Hematopoietic multipotent progenitor cell treated with erythropoietin and hydrocortisone succinate and interleukin-3 and kit ligand, for 6 days (in vitro differentiated cells): ENCODE data around the gene MAP3K7.

Experiments
- DNase-seq: peaks from one replicate; pipeline ENCODE4 v3.0.0-alpha.2; 2015

Gene MAP3K7

DNA sequence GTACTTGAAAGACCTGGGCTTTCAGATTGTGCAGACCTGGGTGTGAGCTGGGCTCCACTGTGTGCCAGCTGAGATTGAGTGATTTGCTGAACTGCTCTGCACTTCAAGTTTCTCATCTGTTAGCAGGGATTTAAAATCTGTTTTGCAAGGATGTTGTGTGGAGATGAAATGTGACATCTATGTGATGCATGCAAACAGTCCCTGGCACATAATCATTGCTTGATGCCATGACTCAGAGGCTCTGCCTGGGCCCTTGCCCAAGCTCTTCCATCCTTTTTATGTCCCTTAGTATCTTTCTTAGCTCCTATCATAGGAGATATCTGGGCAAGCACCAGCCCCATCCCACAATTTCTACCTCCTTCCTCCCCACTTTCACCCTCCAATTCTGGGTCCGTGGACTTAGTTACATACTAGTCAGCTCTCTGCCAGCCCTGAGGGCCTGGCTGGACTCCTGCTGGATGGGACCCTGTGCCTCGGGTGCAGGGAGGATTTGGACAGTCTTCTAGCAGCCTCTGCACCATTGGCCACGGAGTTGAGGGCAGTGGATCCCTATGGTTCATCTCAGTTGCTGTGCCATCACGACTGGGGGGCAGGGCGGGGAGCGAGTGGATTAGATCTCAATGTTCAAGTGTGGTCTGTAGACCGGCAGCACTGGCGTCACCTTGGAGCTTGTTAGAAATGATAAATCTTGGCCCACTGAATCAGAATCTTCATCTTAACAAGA, 103.6 kb downstream of the MAP3K7 start:
- DNase-seq: no peak

DNA sequence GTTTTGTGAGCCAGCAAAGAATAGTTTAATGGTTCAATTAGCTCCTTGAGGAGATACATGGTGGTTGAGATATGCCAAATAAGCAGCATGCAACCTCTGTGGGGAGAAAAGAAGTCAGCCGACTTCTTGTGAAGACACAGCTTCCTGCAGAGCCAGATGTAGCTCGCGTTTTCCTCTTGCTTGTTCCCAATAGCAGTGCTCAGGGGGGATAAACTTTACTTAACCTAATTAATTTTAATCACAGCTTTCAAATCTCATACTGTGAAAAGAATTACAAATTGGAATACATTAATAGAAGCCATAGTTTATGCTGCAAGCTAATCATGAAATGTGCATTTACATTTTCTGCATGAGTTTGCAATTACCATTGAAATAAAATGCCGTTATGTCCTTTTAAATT, 106.2 kb downstream of the MAP3K7 start:
- DNase-seq: no peak

DNA sequence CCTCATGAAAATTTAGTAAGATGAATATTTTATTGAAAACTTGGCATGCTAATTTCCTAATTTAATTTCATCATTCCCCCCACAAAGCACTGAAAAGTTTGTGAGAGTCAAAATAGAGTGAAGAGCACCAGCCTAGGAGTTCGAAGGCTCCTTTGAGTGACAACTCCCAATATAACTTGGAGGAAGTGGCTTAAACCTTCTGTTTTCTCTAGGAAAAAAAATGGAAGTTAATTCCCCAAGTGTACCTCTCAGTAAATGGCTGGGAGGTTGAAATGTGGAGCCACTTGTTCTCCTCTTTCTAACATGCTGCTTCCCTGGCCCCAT, 107.3 kb downstream of the MAP3K7 start:
- DNase-seq: no peak

DNA sequence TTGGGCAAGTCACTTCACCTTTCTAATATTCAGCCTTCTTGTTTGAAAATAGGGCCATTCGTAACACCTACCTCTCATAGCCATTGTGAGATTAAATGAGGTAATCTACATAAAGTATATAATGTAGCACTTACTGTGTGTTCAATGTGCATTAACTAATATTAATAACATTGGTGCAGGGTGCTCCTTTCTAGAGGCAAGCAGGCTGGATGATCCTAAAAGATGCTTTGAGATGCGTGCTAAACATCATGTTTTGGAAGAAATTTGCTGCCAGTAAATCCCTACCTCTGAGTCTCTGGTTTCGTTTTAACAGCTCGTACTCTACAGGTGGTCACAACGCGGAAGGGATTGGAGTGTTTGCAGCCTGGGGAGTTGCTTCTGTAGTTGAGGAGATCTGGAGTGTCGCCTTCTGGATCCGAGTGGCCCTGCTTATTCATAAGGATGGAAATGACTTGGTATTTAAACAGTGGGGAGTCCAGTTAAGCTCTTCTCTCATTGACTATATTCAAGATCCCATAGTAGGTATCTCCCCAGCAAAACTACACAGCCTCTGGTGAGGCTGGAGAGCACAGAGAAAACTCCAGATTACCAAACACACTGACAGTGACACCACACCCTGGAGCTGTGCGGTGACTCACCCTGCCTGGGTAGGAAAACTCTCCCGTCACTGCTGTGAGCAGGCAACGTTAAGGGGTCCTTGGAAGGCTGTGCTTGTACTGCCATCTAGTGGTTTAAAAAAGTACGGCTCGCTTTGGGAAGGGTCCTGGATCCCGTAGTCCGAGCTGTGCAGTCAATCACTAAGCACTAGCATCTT, 107.9 kb downstream of the MAP3K7 start:
- peak; percentile 94 for DNase-seq

DNA sequence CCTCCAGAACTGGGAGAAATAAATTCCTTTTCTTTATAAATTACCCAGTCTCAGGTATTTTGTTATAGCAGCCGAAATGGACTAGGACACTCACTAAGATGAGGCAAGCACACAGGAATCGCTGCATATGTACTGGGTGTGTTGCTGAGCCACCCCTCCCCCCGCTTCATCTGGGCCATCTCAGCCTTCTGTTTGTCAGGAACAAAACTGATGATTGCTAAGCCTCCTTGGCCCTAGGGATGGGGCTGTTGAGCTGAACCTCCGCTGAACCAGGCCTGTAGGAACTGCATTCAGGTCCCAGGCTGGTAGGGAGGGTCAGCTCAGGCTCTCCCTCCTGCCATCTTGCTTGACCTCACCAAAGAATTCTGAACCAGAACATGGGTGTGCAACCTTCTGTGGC, 108.6 kb downstream of the MAP3K7 start:
- no peak for DNase-seq

DNA sequence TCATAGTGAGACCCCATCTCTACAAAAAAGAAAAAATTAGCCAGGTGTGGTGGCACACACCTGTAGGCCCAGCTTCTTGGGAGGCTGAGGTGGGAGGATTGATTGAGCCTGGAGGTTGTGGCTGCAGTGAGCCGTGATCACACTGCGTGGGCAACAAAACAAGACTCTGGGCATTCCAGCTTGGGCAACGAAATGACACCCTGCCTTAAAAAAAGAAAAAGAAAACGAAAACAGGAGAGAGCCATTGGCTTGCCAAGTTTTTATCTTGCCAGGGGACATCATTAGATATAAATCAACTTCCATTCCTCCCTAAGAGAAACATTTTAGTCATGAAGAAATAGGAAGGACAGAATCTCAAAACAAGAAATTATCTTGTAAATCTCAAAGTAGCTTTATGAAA, 109.5 kb downstream of the MAP3K7 start:
- DNase-seq: no peak

DNA sequence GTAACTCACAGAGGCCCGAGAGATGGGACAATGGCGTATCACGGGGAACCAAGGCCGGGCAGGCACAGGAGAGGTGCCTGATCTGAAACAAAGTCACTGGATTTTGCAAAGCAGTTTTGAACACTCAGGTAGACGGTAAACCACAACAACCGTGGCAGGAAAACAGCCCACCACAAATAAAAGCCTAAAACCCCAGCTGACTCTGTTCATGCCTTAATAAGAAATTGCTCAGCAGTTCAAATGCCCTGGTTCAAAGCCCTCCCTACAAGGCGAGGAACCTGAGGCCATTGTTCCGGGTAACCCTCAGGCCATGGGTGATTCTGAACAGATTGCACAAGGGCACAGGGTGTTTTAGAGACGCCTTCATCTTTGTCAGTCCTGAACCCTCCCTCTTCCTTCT, 114.2 kb downstream of the MAP3K7 start:
- no peak for DNase-seq

DNA sequence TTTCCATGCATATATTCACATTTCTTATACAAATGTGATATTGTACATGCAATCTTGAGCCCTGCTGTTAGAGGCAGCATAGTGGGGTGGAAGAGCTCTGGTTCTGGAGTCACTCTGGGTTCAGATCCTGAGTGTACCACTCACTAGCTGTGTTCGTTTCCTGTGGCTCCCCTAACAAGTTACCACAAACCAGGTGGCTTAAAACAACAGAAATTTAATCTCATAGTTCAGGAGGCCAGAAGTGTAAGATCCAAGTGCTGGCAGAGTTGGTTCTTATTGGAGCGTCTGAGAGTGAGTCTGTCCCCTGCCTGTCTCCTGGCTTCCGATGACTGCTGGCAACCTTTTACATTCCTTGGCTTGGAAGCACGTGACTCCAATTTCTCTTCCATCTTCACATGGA, 115.6 kb downstream of the MAP3K7 start:
- DNase-seq: no peak

DNA sequence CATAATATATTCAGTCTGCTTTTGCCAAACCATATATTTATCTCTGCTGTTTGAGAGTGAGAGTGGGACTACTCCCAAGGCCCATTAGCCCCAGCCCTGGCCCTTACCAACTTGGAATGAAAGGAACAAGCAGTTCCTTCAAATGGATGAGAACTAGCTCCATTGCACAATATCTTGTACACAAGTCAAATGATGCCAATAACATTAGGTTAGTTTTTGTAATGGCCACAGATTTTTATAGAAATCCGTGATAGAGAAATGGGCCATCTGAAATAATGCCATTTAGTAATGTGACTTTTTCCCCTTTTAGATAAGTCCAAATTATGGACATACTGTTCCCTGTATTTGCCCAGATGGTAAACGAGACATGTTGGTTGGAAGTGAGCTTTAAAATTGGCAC, 117.0 kb downstream of the MAP3K7 start:
- DNase-seq: no peak

DNA sequence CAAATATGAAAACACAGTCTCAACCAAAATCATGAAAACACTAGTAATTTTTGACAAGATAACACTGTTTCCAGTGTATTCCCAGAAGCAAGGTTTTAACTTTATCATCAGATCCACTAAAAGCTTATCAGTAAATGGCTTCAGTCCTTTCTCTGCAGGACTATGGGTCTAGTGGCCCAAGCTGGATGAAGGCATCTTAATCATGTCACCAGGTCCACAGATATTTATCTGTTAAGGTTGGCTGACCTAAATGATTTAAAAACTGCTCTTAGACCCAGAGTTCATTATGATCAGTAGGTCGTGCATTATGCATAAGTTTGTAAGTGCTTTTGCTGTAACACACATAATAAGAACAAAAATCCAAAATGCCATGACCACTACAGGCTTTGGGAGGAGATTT, 118.0 kb downstream of the MAP3K7 start:
- DNase-seq: no peak

DNA sequence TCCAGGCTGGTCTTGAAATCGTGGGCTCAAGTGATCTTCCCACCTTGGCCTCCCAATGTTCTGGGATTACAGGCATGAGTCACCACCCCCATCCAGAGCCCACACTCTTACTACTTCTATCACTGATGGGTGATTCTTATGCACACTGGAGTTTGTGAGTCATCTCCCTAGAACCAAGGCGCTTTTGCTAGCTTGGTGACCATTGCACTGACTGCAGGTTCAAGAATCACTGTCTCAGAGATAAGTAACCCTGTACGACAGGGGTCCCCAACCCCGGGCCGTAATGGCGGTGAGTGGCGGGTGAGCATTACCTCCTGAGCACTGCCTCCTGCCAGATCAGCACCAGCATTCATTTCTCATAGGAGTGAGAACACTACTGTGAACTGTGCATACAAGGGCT, 118.8 kb downstream of the MAP3K7 start:
- DNase-seq: no peak

DNA sequence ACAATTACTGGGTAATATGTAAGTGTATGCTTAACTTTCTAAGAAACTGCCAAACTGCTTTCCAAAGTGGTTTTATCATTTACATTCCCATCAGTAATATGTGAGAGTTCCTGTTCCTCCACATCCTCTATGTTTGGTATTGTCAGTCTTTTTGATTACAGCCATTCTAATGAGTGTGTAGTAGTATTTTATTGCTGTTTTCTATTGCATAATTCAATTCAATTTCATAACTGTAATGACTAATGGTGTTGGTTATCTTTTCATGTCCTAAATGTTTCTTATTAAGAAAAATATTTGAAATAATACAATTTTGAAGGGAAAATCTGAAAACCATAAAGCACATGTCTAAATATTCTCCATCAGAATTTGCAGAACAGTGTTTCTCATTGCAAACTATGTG, 119.3 kb downstream of the MAP3K7 start:
- DNase-seq: no peak

DNA sequence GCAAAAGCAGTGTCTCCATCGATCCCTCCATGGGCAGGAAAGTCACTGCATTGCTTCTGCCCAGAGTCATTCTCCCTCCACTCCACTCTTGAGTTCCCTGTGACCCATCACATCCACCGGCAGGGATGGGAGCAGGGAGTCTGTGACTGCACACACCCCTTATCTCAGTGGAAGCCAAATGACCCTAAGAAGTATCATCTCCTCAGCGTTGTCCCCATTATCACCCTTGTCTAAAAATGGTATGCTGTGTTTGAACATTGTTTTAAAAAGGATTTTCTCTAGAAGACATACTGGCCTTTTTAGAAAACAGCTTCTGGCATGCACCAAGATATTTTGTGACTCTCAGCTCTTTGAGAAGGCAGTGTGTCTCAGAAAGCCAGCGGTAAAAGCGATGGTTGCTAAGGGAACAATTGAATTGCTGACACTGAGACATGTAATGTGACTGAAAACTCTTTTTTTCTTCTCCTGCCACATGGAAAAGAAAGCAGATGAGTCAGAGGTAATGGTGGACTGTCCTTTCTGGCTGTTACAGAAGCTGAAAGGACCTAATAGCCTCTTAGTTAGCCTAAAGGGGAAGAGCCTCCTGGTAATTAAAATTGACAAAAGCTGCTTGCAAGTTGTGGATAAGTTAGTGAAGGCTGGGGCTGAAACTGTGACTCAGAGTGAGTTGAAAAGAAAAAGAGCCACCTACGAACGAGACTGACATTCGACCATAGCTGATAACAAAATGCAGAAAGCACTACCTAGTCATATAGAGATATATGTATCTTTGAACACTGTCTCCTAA, 120.5 kb downstream of the MAP3K7 start:
- peak; percentile 35 for DNase-seq

DNA sequence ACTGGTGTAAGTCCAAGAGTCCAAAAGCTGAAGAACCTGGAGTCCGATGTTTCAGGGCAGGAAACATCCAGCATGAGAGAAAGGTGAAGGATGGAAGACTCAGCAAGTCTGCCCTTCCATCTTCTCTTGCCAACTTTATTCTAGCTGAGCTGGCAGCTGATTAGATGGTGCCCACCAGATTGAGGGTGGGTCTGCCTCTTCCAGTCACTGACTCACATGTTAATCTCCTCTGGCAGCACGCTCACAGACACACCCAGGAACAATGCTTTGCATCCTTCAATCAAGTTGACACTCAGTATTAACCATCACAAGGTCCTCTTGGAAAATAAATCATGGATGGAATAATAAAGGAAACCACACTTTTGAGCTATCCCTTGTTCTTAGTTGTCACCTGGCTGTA, 121.2 kb downstream of the MAP3K7 start:
- DNase-seq: peak; percentile 60

DNA sequence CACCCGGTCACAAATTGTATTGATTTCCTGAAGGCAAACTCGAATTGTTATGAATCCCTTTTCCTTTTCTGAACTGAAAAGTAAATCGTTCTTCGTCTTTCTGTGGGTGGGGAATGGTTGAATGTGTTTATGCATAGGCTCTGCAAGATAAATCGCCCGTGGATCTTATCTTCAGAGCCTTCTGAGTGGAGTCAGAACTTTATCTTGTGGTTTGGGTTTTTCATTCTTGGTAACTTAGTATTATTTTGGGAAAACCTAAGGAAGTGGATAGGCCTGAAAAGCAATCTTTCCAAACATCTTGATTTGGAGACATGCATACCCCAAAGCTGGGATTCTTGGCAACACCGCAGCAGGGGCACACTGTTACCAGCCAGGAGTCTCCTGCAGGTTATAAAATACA, 122.4 kb downstream of the MAP3K7 start:
- DNase-seq: peak; percentile 43

DNA sequence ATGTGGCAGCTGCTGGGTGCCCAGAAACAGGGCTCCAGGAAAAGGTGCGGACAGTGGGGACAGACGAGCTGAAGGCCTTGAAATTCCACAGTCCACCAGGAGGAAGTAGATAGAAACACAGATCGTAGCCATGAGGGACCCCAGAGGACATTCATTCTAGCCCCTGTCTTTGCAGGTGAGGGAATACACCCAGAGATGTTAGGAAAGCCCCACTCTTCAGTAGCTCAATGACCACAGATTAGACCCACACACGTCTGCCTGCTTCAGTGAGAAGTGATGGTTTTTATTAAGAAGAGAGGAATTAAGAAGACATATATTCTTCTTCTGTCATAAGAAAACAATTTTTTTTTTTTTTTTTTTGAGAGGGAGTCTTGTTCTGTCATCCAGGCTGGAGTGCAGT, 123.0 kb downstream of the MAP3K7 start:
- DNase-seq: no peak
